ENCODE measurements around the gene SPATA21. TPM values are rescaled to one million over a fixed set of nuclear protein-coding genes. Genes with fewer than 3 reads are reported as not detected.
A peak's percentile ranks its signal among the peaks of the same experiment; 100 is the strongest.
"Not testable (repeated sequence)": the region's sequence is repeated elsewhere in the genome, so short reads cannot be mapped to it uniquely, and the experiment has no call there.

Gene SPATA21
- total RNA-seq, 4 donors from 2014 or later: not detected

- no peaks in the 10 kb centered on the region for H3K9me3 ChIP-seq
- peak; percentile 96 to 99 (median 97) for DNase-seq
- no peaks in the 10 kb centered on the region for H3K27me3 ChIP-seq
- no peaks in the 10 kb centered on the region for H3K36me3 ChIP-seq
- H3K4me1 ChIP-seq: peaks cover 0 to 30% (median 7%) of the 10 kb centered on the region in 4 donors
- H3K27ac ChIP-seq: peak within 1 kb of the TSS; percentile 95 to 98 (median 97)
- H3K4me3 ChIP-seq: peak within 1 kb of the TSS; percentile 73 to 96 (median 82)
- no peak for TF ChIP-seq POLR2A (IDR thresholded peaks at IDR 0.05)
- TF ChIP-seq, protein P1, sequence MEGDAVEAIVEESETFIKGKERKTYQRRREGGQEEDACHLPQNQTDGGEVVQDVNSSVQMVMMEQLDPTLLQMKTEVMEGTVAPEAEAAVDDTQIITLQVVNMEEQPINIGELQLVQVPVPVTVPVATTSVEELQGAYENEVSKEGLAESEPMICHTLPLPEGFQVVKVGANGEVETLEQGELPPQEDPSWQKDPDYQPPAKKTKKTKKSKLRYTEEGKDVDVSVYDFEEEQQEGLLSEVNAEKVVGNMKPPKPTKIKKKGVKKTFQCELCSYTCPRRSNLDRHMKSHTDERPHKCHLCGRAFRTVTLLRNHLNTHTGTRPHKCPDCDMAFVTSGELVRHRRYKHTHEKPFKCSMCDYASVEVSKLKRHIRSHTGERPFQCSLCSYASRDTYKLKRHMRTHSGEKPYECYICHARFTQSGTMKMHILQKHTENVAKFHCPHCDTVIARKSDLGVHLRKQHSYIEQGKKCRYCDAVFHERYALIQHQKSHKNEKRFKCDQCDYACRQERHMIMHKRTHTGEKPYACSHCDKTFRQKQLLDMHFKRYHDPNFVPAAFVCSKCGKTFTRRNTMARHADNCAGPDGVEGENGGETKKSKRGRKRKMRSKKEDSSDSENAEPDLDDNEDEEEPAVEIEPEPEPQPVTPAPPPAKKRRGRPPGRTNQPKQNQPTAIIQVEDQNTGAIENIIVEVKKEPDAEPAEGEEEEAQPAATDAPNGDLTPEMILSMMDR (IDR thresholded peaks at IDR 0.05): no peak
Observed at GRCh38 chr1:16366722-16367257, 70.4 kb downstream of the SPATA21 start, which contains the start of gene SZRD1. SZRD1 (plus strand) TSS chr1:16367242; CDS start chr1:16367258, 16 bp downstream.

GRCh38 chr1:16365146-16365498, 72.1 kb downstream of the SPATA21 start:
- DNase-seq, H3K9me3 ChIP-seq, H3K27me3 ChIP-seq, H3K27ac ChIP-seq, H3K36me3 ChIP-seq, H3K4me3 ChIP-seq: not testable (repeated sequence)
- H3K4me1 ChIP-seq: peaks cover 0 to 21% (median 7%) of the 10 kb centered on the region in 4 donors

DNA sequence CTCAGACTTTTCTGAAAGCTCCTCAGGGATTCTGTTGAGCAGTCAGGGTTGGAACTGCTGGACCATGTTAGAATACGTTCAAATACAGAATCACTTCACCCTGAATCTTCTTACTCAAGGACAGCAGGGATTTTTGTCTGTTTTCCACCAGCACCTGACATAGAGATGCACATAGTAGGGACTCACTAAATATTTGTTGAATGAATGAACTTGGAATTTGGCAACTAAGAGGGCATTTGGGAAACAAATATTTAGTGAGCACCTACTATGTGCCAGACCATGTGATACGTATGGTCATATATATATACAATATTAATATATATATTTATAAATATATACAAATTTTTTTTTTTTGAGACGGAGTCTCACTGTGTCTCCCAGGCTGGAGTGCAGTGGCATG, 80.4 kb downstream of the SPATA21 start:
- H3K9me3 ChIP-seq: no peaks in the 10 kb centered on the region
- DNase-seq: no peak
- H3K27ac ChIP-seq: no peak overlapping the region
- H3K27me3 ChIP-seq: no peaks in the 10 kb centered on the region
- no peaks in the 10 kb centered on the region for H3K36me3 ChIP-seq
- TF ChIP-seq, protein P1 (IDR thresholded peaks at IDR 0.05): no peak
- TF ChIP-seq POLR2A (IDR thresholded peaks at IDR 0.05): no peak
- no peak overlapping the region for H3K4me3 ChIP-seq
- peaks cover 0 to 10% (median 4%) of the 10 kb centered on the region in 4 donors for H3K4me1 ChIP-seq

DNA sequence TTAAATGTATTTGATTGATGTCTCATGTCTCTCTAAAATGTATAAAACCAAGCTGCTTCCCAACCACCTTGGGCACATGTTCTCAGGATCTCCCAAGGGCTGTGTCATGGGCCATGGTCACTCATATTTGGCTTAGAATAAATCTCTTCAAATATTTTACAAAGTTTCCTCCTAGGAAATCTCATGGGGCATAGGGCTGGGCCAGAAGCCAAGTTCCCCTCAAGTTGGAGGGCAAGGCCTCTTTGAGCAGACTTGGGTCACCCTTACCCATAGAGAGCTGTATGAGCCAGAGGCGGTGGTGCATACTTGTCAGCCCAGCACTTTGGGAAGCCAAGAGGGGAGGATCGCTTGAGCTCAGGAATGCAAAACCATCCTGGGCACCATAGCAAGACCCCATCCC, 82.6 kb downstream of the SPATA21 start:
- Histone ChIP-seq H3K9me3 (no peaks in the 10 kb centered on the region), H3K27me3 (no peaks in the 10 kb centered on the region), H3K4me1 (peaks cover 0 to 18% (median 7%) of the 10 kb centered on the region in 4 donors), H3K4me3 (no peak overlapping the region), H3K27ac (no peak overlapping the region), H3K36me3 (no peaks in the 10 kb centered on the region)
- TF ChIP-seq, protein P1 (IDR thresholded peaks at IDR 0.05): no peak
- TF ChIP-seq POLR2A (IDR thresholded peaks at IDR 0.05): no peak
- DNase-seq: no peak

DNA sequence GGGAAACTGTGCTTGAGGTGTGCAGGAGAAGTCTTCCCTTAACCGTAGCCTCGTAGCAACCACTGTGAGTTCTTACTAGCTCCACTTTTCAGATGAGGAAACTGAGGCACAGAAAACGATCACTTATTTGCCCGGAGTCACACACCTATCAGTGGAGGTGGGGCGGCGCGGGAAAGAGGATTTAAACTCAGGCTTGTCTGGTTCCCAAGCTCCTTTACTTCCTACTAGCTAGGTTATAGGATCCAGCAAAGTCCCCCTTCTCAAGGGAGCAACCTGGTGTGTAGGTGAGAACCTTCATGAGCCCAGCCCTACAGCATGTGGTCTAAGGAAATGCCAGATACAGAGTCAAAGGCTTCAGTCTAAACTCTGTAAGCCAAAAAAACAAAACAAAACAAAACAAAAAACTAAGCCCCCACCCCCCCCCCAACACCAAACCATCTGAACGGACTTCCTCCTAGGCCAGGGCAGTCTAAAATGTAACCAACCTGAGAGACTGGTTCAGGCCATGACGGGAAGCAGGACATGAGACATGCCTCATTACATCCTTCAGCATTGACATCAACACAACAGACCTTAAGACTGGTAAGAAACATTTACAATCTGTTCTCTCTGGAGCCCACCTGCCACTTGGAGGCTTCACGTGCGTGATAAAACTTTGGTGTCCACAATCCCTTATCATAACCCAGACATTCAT, 84.2 kb downstream of the SPATA21 start:
- TF ChIP-seq POLR2A (IDR thresholded peaks at IDR 0.05): no peak
- Histone ChIP-seq H3K36me3 (no peaks in the 10 kb centered on the region), H3K4me1 (peaks cover 0 to 23% (median 7%) of the 10 kb centered on the region in 4 donors), H3K9me3 (no peaks in the 10 kb centered on the region), H3K4me3 (peak overlapping the region; percentile 74 to 98 (median 89)), H3K27me3 (no peaks in the 10 kb centered on the region), H3K27ac (peak overlapping the region; percentile 83 to 95 (median 92))
- peak in 1 of 3 donors; percentile 59 for DNase-seq

GRCh38 chr1:16351994-16352841, 85.0 kb downstream of the SPATA21 start, which contains the start of gene FBXO42:
FBXO42 (minus strand) TSS chr1:16352480; CDS start chr1:16315418, 37,062 bp downstream.
- Histone ChIP-seq H3K27me3 (no peaks in the 10 kb centered on the region), H3K4me1 (peaks cover 0 to 23% (median 7%) of the 10 kb centered on the region in 4 donors), H3K36me3 (no peaks in the 10 kb centered on the region), H3K9me3 (no peaks in the 10 kb centered on the region), H3K4me3 (peak within 1 kb of the TSS; percentile 74 to 98 (median 89)), H3K27ac (peak within 1 kb of the TSS; percentile 83 to 95 (median 92))
- peak; percentile 87 to 95 (median 94) for DNase-seq
- TF ChIP-seq, protein P1 (IDR thresholded peaks at IDR 0.05): peak in 5 of 6 experiments; percentile 24 to 62 (median 47)
- peak in 1 of 2 donors; percentile 89 for TF ChIP-seq POLR2A (IDR thresholded peaks at IDR 0.05)
